DND-41 (cell line): ENCODE results near the gene ATG16L2.
"Not testable (repeated sequence)": the region's sequence is repeated elsewhere in the genome, so short reads cannot be mapped to it uniquely, and the experiment has no call there.

Experiments used
- ATAC-seq: fragments of 200-7000 bp; cut with Tn5 transposase; 3 replicates; pipeline ENCODE4 v1.9.1; 2021; ENCODE audit warnings: low read depth; ENCODE audit not compliant: insufficient read depth
- DNase-seq: peaks from one replicate; pipeline ENCODE4 v3.0.0-alpha.2; 2020
- H2AFZ ChIP-seq: 2 replicates; pipeline ENCODE4 v1.6.0; 2012; ENCODE audit warnings: low read depth, low read length
- H3K27ac ChIP-seq: 2 replicates; pipeline ENCODE4 v1.5.1; 2012; ENCODE audit warnings: low read length, inconsistent platforms
- H3K27me3 ChIP-seq: fragments of 200-600 bp; sonication (generic); 2 replicates; pipeline ENCODE4 v1.6.0; 2012; ENCODE audit warnings: low read length, mild to moderate bottlenecking, inconsistent platforms; ENCODE audit not compliant: insufficient read depth, poor library complexity
- H3K36me3 ChIP-seq: 2 replicates; pipeline ENCODE4 v1.5.1; 2012; ENCODE audit warnings: low read length, inconsistent platforms; ENCODE audit not compliant: insufficient read depth
- H3K4me1 ChIP-seq: 2 replicates; pipeline ENCODE4 v1.5.1; 2012; ENCODE audit warnings: mild to moderate bottlenecking, low read length; ENCODE audit not compliant: insufficient read depth
- H3K4me2 ChIP-seq: 2 replicates; pipeline ENCODE4 v1.6.0; 2012; ENCODE audit warnings: mild to moderate bottlenecking, moderate library complexity, low read length, inconsistent platforms; ENCODE audit not compliant: insufficient read depth
- H3K4me3 ChIP-seq, 2 experiments: fragments of 200-600 bp in 1 of 2; shearing (Covaris generic) in 1 of 2; 2 replicates each; pipeline ENCODE4 v1.5.1; 2012 to 2016; ENCODE audit warnings: inconsistent platforms in 2 of 2, low read length in 2 of 2, mild to moderate bottlenecking in 2 of 2, low read depth in 1 of 2, moderate library complexity in 1 of 2
- H3K79me2 ChIP-seq: 2 replicates; pipeline ENCODE4 v1.6.0; 2012; ENCODE audit warnings: low read length, inconsistent platforms; ENCODE audit not compliant: insufficient read depth
- H3K9ac ChIP-seq: 2 replicates; pipeline ENCODE4 v1.6.0; 2012; ENCODE audit warnings: low read depth, mild to moderate bottlenecking, inconsistent platforms, low read length, moderate library complexity
- H3K9me3 ChIP-seq: 2 replicates; pipeline ENCODE4 v1.5.1; 2012; ENCODE audit warnings: low read length, moderate library complexity, mild to moderate bottlenecking, inconsistent platforms; ENCODE audit not compliant: insufficient read depth, severe bottlenecking
- H4K20me1 ChIP-seq: 2 replicates; pipeline ENCODE4 v1.6.0; 2012; ENCODE audit warnings: low read length; ENCODE audit not compliant: insufficient read depth
- EZH2 ChIP-seq: IDR thresholded peaks from 3 replicates; pipeline ENCODE4 v1.6.1; 2012; ENCODE audit warnings: borderline replicate concordance, low read depth, mild to moderate bottlenecking, moderate library complexity, low read length, inconsistent platforms; ENCODE audit not compliant: severe bottlenecking
- TF ChIP-seq, protein P1 (sequence below): IDR thresholded peaks from 2 replicates; pipeline ENCODE4 v1.5.1; 2012; ENCODE audit warnings: borderline replicate concordance, low read length, moderate library complexity, mild to moderate bottlenecking; ENCODE audit not compliant: poor library complexity, severe bottlenecking; ENCODE audit errors: extremely low read depth

Gene ATG16L2

DNA sequence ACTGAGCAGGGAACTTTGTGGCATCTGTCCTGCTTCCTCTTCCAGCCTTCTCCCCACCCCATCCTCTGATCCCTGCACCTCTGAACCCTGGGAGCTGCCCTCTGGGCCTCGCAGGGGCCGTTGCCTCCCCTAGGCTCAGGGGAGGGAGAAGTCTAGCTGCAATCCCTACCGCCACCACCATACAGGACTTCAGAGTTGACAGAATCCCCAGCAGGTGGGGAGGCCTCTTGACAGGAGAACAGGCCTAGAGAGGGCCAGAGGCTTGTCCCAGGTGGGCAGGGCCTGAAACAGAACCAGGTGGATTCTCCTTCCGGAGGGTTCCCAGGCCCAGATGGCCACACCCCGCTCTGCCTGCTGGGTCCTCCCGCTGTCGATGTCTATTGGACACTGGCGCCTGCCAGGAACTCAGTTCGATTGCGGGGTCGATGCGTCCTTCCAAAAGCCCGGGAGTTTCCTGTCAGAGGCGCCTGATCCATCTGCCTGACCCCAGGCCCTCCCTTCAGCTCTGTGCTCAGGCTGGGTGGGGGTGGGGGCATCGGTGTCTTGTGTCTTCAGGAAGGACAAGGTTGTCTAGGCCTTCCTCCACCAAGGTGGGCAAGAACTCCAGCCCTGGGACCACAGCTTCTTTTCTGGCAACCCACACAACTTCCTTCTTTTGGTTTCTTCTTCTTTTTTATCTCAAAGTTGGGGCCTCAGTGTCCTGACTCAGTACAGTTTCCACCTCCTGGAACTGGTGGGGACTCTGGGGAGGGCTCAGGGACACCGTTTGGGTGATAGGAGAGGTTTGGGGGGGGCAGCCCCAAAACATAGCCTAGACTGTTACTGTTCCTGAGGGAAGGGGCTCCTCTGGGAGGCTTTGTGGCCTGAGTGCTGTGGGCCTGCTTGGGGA is 26.8 kb upstream of the ATG16L2 start:
- Histone ChIP-seq H3K27ac (no peak overlapping the region), H3K4me2 (no peak overlapping the region), H3K9ac (no peak overlapping the region), H3K4me3 (no peak overlapping the region), H3K27me3 (no peaks in the 10 kb centered on the region), H3K4me1 (peaks cover 4% of the 10 kb centered on the region), H3K36me3 (no peaks in the 10 kb centered on the region), H3K9me3 (no peaks in the 10 kb centered on the region), H4K20me1 (no peaks in the 10 kb centered on the region), H3K79me2 (peaks cover 2% of the 10 kb centered on the region; the same call in 1 of the 2 replicates), H2AFZ (no peak overlapping the region)
- ATAC-seq, result peak; percentile 51; the same call in 2 of the 3 replicates
- no peak for DNase-seq
- TF ChIP-seq EZH2, result no peak
- TF ChIP-seq, protein P1, sequence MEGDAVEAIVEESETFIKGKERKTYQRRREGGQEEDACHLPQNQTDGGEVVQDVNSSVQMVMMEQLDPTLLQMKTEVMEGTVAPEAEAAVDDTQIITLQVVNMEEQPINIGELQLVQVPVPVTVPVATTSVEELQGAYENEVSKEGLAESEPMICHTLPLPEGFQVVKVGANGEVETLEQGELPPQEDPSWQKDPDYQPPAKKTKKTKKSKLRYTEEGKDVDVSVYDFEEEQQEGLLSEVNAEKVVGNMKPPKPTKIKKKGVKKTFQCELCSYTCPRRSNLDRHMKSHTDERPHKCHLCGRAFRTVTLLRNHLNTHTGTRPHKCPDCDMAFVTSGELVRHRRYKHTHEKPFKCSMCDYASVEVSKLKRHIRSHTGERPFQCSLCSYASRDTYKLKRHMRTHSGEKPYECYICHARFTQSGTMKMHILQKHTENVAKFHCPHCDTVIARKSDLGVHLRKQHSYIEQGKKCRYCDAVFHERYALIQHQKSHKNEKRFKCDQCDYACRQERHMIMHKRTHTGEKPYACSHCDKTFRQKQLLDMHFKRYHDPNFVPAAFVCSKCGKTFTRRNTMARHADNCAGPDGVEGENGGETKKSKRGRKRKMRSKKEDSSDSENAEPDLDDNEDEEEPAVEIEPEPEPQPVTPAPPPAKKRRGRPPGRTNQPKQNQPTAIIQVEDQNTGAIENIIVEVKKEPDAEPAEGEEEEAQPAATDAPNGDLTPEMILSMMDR, result peak; percentile 24

DNA sequence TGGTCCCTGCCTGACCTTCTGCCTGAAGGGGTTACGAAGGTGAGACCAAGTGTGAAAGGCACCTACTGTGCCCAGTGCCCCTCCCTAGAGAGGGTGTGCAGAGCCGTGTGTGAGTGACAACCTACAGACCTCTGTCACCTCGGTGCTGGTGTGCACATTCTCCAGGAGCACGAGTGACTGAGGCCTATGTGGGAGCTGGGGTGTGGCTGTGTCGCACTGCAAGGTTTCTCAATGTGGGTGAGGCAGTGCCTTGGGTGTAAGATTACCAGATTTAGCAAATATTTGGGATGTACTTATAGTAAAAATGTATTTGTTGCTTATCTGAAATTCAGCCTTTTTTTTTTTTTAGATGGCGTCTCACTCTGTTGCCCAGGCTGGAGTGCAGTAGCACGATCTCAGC is 26.0 kb upstream of the ATG16L2 start:
- TF ChIP-seq EZH2, result no peak
- TF ChIP-seq, protein P1, result no peak
- ATAC-seq (no peak), DNase-seq (no peak)
- Histone ChIP-seq H3K4me3 (no peak overlapping the region), H3K9me3 (no peaks in the 10 kb centered on the region), H2AFZ (no peak overlapping the region), H3K9ac (no peak overlapping the region), H3K4me1 (peaks cover 12% of the 10 kb centered on the region), H3K27me3 (no peaks in the 10 kb centered on the region), H3K79me2 (peaks cover 8% of the 10 kb centered on the region; the same call in 1 of the 2 replicates), H3K36me3 (no peaks in the 10 kb centered on the region), H4K20me1 (no peaks in the 10 kb centered on the region), H3K27ac (no peak overlapping the region), H3K4me2 (no peak overlapping the region)

DNA sequence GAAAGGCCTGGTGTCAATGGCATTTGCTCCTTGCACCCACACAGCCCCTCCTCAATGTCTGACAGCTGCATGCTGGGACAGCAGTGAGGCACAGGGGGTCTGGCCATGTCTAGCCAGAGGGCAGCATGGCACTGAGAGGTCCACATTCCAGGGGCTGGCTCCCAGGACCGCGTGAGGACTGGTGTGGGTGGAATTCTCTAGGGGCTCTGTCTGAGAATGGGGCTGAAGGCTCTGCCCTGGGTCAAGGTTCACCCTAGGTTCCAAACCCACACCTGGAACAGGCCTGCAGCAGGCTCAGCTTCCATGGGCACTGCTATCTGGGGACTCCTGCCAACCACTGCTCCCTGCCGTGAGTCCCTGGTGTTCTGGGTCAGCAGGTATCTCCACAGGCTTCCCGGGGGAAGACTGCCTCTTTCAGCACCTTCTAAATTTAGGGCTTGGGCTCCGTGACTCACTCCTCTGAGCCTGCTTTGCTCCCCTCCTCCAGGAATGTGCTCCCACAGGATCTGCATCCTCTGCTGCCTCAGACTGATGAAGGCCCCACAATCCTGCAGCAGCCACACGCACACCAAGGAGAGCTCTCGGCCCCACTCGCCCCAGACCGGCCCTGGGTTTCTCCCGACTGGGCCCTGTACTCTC is 24.6 kb upstream of the ATG16L2 start:
- H3K4me1 ChIP-seq, result peaks cover 21% of the 10 kb centered on the region
- H3K27me3 ChIP-seq, result no peaks in the 10 kb centered on the region
- no peaks in the 10 kb centered on the region for H3K9me3 ChIP-seq
- H3K79me2 ChIP-seq, result peaks cover 8% of the 10 kb centered on the region; the same call in 1 of the 2 replicates
- no peak overlapping the region for H3K4me3 ChIP-seq
- no peak for ATAC-seq
- H2AFZ ChIP-seq, result no peak overlapping the region
- DNase-seq, result no peak
- H4K20me1 ChIP-seq, result no peaks in the 10 kb centered on the region
- TF ChIP-seq, protein P1, result no peak
- no peak for TF ChIP-seq EZH2
- H3K4me2 ChIP-seq, result no peak overlapping the region
- H3K9ac ChIP-seq, result no peak overlapping the region
- no peaks in the 10 kb centered on the region for H3K36me3 ChIP-seq
- no peak overlapping the region for H3K27ac ChIP-seq

DNA sequence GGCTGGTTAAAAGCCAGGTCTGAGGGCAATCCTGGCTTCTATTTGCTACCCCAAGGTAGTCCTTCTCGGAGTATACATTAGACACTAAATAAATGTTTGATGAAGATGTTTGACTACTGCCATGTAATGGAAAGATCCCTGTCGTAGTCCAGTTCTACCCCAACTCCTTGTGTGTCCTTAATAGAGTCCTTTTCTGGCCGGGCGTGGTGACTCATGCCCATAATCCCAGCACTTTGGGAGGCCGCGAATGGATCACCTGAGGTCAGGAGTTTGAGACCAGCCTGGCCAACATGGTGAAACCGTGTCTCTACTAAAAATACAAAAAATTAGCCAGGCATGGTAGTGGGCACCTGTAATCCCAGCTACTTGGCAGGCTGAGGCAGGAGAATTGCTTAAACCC is 23.0 kb upstream of the ATG16L2 start:
- H4K20me1 ChIP-seq, H3K27ac ChIP-seq, H2AFZ ChIP-seq, DNase-seq, H3K4me3 ChIP-seq, H3K36me3 ChIP-seq, H3K9me3 ChIP-seq, ATAC-seq, H3K27me3 ChIP-seq, H3K9ac ChIP-seq, H3K79me2 ChIP-seq: not testable (repeated sequence)
- H3K4me1 ChIP-seq, result peaks cover 24% of the 10 kb centered on the region
- H3K4me2 ChIP-seq, result 0 out of 2 replicates have a peak overlapping the region, but pooled peaks have one; percentile 8
